NCI-H2171 treated with DMSO at 0.1 percent for 48 hours (cell line): ENCODE measurements around the gene ARF6.
A peak's percentile ranks its signal among the peaks of the same experiment; 100 is the strongest.

Experiments
- DNase-seq: peaks from one replicate; lab custom pipeline; 2025; lab: John Stamatoyannopoulos, UW

The ARF6 gene

GRCh38 chr14:49940808-49941421, 48.0 kb downstream of the ARF6 start:
- DNase-seq: no peak

GRCh38 chr14:49942090-49942489, 49.2 kb downstream of the ARF6 start:
- DNase-seq: no peak

GRCh38 chr14:49944501-49944900, 51.6 kb downstream of the ARF6 start:
- DNase-seq: no peak

- DNase-seq: peak; percentile 47
Measured at GRCh38 chr14:49945448-49946319, 52.8 kb downstream of the ARF6 start.
